SK-N-SH (cell line): ENCODE data around the gene LIPA. TPM values are rescaled to one million over a fixed set of nuclear protein-coding genes. Genes with fewer than 3 reads are reported as not detected.

Experiments
- CTCF ChIA-PET: fragments of 300-600, 350-600 bp; formaldehyde crosslinking; extraction: SDS; loops from one replicate; lab custom pipeline; 2021; lab: Yijun Ruan, JAX
- POLR2A ChIA-PET: fragments of 350-600 bp; sonication (Branson Sonifier 250); formaldehyde crosslinking; extraction: SDS; loops from one replicate; lab custom pipeline; 2020; ENCODE audit warnings: antibody characterized with exemption, inconsistent platforms; lab: Yijun Ruan, JAX
- DNase-seq: peaks from one replicate; pipeline ENCODE4 v3.0.0; 2012
- H2AFZ ChIP-seq: fragments of 200-600 bp; sonication (generic); 2 replicates; pipeline ENCODE4 v1.8.1; 2016; ENCODE audit warnings: antibody characterized with exemption, mild to moderate bottlenecking, low read depth
- H3F3A ChIP-seq: fragments of 200-600 bp; sonication (generic); replicated peaks from 2 replicates; pipeline ENCODE3; 2016; ENCODE audit warnings: antibody characterized with exemption, mild to moderate bottlenecking; ENCODE audit not compliant: insufficient read depth
- H3K27ac ChIP-seq, 2 experiments: fragments of 200-500 bp in 1 of 2; fragments of 200-600 bp in 1 of 2; sonication (Bioruptor generic) in 1 of 2; sonication (generic), shearing (Covaris generic) in 1 of 2; 2 replicates each; pipeline versions ENCODE4 v1.5.1 to v1.6.1; 2014 to 2016; ENCODE audit warnings: low read depth in 2 of 2, inconsistent platforms in 1 of 2, low read length in 1 of 2, mild to moderate bottlenecking in 1 of 2, mixed read lengths in 1 of 2
- H3K27me3 ChIP-seq: fragments of 200-600 bp; sonication (generic), shearing (Covaris generic); 2 replicates; pipeline ENCODE4 v1.6.1; 2016; ENCODE audit warnings: mixed run types; ENCODE audit not compliant: insufficient read depth
- H3K36me3 ChIP-seq, 2 experiments: fragments of 200-500 bp in 1 of 2; fragments of 200-600 bp in 1 of 2; sonication (Bioruptor generic) in 1 of 2; sonication (generic) in 1 of 2; replicated peaks in 1 of 2; 2 replicates each; pipeline versions ENCODE3 to v1.5.1; 2014 to 2016; ENCODE audit warnings: low read length in 1 of 2, mild to moderate bottlenecking in 1 of 2; ENCODE audit not compliant: insufficient read depth in 2 of 2, control insufficient read depth in 1 of 2
- H3K4me1 ChIP-seq, 2 experiments: fragments of 200-500 bp in 1 of 2; fragments of 200-600 bp in 1 of 2; sonication (Bioruptor generic) in 1 of 2; sonication (generic), shearing (Covaris generic) in 1 of 2; 2 replicates each; pipeline versions ENCODE4 v1.5.1 to v1.6.1; 2014 to 2016; ENCODE audit warnings: low read depth in 1 of 2, low read length in 1 of 2, mixed run types in 1 of 2; ENCODE audit not compliant: insufficient read depth in 2 of 2, control insufficient read depth in 1 of 2
- H3K4me2 ChIP-seq: fragments of 200-600 bp; sonication (generic), shearing (Covaris generic); 2 replicates; pipeline ENCODE4 v1.6.1; 2017; ENCODE audit warnings: mixed run types
- H3K4me3 ChIP-seq, 2 experiments: fragments of 200-500 bp in 1 of 2; fragments of 200-600 bp in 1 of 2; sonication (Bioruptor generic) in 1 of 2; sonication (generic), shearing (Covaris generic) in 1 of 2; 2 replicates each; pipeline versions ENCODE4 v1.5.1 to v1.8.1; 2014 to 2016; ENCODE audit warnings: low read depth in 2 of 2, inconsistent platforms in 1 of 2, low read length in 1 of 2, mild to moderate bottlenecking in 1 of 2, mixed read lengths in 1 of 2, moderate library complexity in 1 of 2
- H3K79me2 ChIP-seq: fragments of 200-600 bp; sonication (generic); 2 replicates; pipeline ENCODE4 v1.8.1; 2017; ENCODE audit warnings: mild to moderate bottlenecking; ENCODE audit not compliant: insufficient read depth
- H3K9ac ChIP-seq: fragments of 200-600 bp; sonication (generic); 2 replicates; pipeline ENCODE4 v1.6.1; 2017; ENCODE audit warnings: mixed run types
- H3K9me2 ChIP-seq: fragments of 200-600 bp; sonication (generic); 2 replicates; pipeline ENCODE4 v1.6.1; 2017; ENCODE audit warnings: mixed run types
- H3K9me3 ChIP-seq: fragments of 200-600 bp; sonication (generic); 2 replicates; pipeline ENCODE4 v1.6.1; 2017; ENCODE audit warnings: mixed run types, mild to moderate bottlenecking, moderate library complexity
- H4K20me1 ChIP-seq: fragments of 200-600 bp; sonication (generic); 2 replicates; pipeline ENCODE4 v1.6.1; 2017; ENCODE audit warnings: mild to moderate bottlenecking, mixed run types; ENCODE audit not compliant: insufficient read depth
- CHD2 ChIP-seq: fragments of 150-350 bp; IDR thresholded peaks from 2 replicates; pipeline ENCODE4 v1.6.1; 2018; ENCODE audit warnings: low read length; ENCODE audit not compliant: partially characterized antibody
- EP300 ChIP-seq, 2 experiments: IDR thresholded peaks; 2 replicates each; pipeline versions ENCODE4 v1.4.0 to v1.6.1; 2012; ENCODE audit warnings: borderline replicate concordance in 1 of 2, low read depth in 1 of 2, low read length in 1 of 2
- FOXM1 ChIP-seq: IDR thresholded peaks from 2 replicates; pipeline ENCODE4 v1.4.0; 2012; ENCODE audit warnings: low read depth, mild to moderate bottlenecking
- GABPA ChIP-seq: IDR thresholded peaks from 2 replicates; pipeline ENCODE4 v1.4.0; 2012; ENCODE audit warnings: low read depth, mild to moderate bottlenecking
- MEF2A ChIP-seq: IDR thresholded peaks from 2 replicates; pipeline ENCODE4 v1.4.0; 2012; ENCODE audit warnings: low read depth, borderline replicate concordance
- MXI1 ChIP-seq: IDR thresholded peaks from 2 replicates; pipeline ENCODE4 v1.6.1; 2012; ENCODE audit warnings: mild to moderate bottlenecking, low read depth, low read length, improper control_type of control experiment
- POLR2AphosphoS5 ChIP-seq: IDR thresholded peaks from 2 replicates; pipeline ENCODE4 v1.6.1; 2012; ENCODE audit warnings: low read depth, low read length
- TCF12 ChIP-seq: IDR thresholded peaks from 2 replicates; pipeline ENCODE4 v1.4.0; 2012
- WGBS: methylation state at CpG from one replicate; pipeline ENCODE4 v1.1.6; 2017; ENCODE audit warnings: low lambda C conversion rate; 5-methylcytosine and 5-hydroxymethylcytosine counted together
- polyA plus RNA-seq, 3 experiments: library from polyadenylated mRNA; depleted of rRNA; stranded (reverse); fragments of >200 nt; gene quantifications; 2 replicates each; pipeline ENCODE4 v1.2.3, GENCODE V29; 2012
- TF ChIP-seq, protein P1 (sequence below): IDR thresholded peaks from 2 replicates; pipeline ENCODE4 v1.6.1; 2012; ENCODE audit warnings: mild to moderate bottlenecking, low read depth, low read length, moderate library complexity
- TF ChIP-seq, protein P2 (sequence below): IDR thresholded peaks from 2 replicates; pipeline ENCODE4 v1.4.0; 2012; ENCODE audit warnings: low read depth
- TF ChIP-seq, protein P3 (sequence below): IDR thresholded peaks from 2 replicates; pipeline ENCODE4 v1.4.0; 2012; ENCODE audit warnings: low read depth, borderline replicate concordance

Gene LIPA
- polyA plus RNA-seq, 1 of the 3 experiments (the other 2 are of a cell fraction), result 43.2 TPM

DNA sequence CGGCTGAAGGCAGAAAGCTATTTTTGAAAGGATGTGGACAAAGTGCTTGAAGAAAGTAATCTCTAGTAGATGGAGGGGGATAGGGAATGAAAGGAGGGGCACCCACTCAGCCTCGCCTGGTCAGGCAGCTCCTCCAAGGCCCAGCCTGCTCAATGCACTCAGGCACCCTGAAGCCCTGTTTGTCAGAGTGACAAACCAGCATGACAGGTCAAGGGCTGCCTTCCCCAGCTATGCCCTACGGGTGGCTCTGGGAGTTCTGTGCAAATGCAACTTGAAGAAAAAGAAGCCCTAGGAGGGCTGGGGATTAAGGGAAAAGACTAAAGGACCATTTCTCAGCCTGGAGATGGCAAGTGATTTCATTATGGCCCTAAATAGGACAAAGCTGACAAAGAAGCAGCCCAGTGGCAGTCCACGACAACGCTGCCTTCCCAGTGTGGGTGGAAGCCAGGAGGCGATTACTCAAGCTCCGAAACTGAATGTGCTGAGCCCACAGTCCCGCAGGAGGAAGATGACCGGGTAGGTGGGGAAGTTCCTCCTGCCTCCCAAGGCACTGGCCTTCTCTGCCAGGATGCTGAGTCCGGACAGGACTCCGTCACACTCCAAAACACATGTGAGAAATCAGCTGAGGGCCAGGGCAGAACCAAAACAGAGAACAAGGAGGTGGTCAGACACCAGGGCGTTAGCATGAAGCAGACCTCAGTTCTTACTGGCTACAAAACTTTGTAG, 16.3 kb downstream of the LIPA start:
- Histone ChIP-seq H2AFZ (no peak overlapping the region), H3K9ac (no peak overlapping the region), H3K36me3 (peaks cover 0 to 2% of the 10 kb centered on the region in 2 experiments), H3K79me2 (no peaks in the 10 kb centered on the region), H3K9me2 (no peaks in the 10 kb centered on the region), H3K27ac (no peak overlapping the region), H3F3A (no peaks in the 10 kb centered on the region), H3K27me3 (no peaks in the 10 kb centered on the region), H3K9me3 (no peaks in the 10 kb centered on the region), H4K20me1 (no peaks in the 10 kb centered on the region), H3K4me2 (no peak overlapping the region), H3K4me1 (no peaks in the 10 kb centered on the region), H3K4me3 (no peak overlapping the region)
- no peak for TF ChIP-seq TCF12
- no peak for TF ChIP-seq EP300 (IDR thresholded peaks at IDR 0.05; ENCODE audit: borderline replicate concordance in 1 of 2, low read depth in 1 of 2, low read length in 1 of 2)
- TF ChIP-seq, protein P1, sequence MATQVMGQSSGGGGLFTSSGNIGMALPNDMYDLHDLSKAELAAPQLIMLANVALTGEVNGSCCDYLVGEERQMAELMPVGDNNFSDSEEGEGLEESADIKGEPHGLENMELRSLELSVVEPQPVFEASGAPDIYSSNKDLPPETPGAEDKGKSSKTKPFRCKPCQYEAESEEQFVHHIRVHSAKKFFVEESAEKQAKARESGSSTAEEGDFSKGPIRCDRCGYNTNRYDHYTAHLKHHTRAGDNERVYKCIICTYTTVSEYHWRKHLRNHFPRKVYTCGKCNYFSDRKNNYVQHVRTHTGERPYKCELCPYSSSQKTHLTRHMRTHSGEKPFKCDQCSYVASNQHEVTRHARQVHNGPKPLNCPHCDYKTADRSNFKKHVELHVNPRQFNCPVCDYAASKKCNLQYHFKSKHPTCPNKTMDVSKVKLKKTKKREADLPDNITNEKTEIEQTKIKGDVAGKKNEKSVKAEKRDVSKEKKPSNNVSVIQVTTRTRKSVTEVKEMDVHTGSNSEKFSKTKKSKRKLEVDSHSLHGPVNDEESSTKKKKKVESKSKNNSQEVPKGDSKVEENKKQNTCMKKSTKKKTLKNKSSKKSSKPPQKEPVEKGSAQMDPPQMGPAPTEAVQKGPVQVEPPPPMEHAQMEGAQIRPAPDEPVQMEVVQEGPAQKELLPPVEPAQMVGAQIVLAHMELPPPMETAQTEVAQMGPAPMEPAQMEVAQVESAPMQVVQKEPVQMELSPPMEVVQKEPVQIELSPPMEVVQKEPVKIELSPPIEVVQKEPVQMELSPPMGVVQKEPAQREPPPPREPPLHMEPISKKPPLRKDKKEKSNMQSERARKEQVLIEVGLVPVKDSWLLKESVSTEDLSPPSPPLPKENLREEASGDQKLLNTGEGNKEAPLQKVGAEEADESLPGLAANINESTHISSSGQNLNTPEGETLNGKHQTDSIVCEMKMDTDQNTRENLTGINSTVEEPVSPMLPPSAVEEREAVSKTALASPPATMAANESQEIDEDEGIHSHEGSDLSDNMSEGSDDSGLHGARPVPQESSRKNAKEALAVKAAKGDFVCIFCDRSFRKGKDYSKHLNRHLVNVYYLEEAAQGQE, result no peak
- TF ChIP-seq GABPA, result no peak
- TF ChIP-seq FOXM1, result no peak
- no peak for TF ChIP-seq MEF2A
- TF ChIP-seq POLR2AphosphoS5, result no peak
- TF ChIP-seq, protein P2, sequence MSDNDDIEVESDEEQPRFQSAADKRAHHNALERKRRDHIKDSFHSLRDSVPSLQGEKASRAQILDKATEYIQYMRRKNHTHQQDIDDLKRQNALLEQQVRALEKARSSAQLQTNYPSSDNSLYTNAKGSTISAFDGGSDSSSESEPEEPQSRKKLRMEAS, result no peak
- TF ChIP-seq, protein P3, sequence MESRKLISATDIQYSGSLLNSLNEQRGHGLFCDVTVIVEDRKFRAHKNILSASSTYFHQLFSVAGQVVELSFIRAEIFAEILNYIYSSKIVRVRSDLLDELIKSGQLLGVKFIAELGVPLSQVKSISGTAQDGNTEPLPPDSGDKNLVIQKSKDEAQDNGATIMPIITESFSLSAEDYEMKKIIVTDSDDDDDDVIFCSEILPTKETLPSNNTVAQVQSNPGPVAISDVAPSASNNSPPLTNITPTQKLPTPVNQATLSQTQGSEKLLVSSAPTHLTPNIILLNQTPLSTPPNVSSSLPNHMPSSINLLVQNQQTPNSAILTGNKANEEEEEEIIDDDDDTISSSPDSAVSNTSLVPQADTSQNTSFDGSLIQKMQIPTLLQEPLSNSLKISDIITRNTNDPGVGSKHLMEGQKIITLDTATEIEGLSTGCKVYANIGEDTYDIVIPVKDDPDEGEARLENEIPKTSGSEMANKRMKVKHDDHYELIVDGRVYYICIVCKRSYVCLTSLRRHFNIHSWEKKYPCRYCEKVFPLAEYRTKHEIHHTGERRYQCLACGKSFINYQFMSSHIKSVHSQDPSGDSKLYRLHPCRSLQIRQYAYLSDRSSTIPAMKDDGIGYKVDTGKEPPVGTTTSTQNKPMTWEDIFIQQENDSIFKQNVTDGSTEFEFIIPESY, result no peak
- TF ChIP-seq CHD2, result no peak
- no peak for TF ChIP-seq MXI1
- DNase-seq, result no peak
- POLR2A ChIA-PET, result no interaction called here
- CTCF ChIA-PET, result interaction anchor here (0.7 to 2.3 kb wide), 5 partner anchors 9 to 134 kb away, joined by 3 to 15 read pairs (median 4); no protein-coding TSS in a partner anchor
- WGBS, result 92% methylated on average over 12 of the region's 12 CpGs
